ENCODE measurements around the gene CFAP20DC.

GRCh38 chr3:59093521-59093920, 43.7 kb upstream of the CFAP20DC start:
- TF ChIP-seq CTCF (IDR thresholded peaks at IDR 0.05; ENCODE audit: low read depth, low read length, poor library complexity, severe bottlenecking) = no peak
- TF ChIP-seq EZH2phosphoT487 (IDR thresholded peaks at IDR 0.05; ENCODE audit: borderline replicate concordance, low read length) = no peak
